ENCODE results near the gene MEIS3.

MEIS3 gene

GRCh38 chr19:47422417-47423163 lies 3.3 kb upstream of the MEIS3 start:
- Histone ChIP-seq H3K27ac (ENCODE audit: low read depth, low read length) (no peak overlapping the region), H3K4me1 (ENCODE audit: control insufficient read depth, insufficient read depth, low read length) (peaks cover 24% of the 10 kb centered on the region), H3K36me3 (ENCODE audit: control insufficient read depth, insufficient read depth, low read length) (no peaks in the 10 kb centered on the region), H3K27me3 (ENCODE audit: control insufficient read depth, insufficient read depth, low read length) (peaks cover 75% of the 10 kb centered on the region), H3K9me3 (ENCODE audit: control insufficient read depth, insufficient read depth, low read length) (no peaks in the 10 kb centered on the region), H3K4me3 (ENCODE audit: low read depth, low read length) (peak overlapping the region; percentile 35), H3K9ac (ENCODE audit: low read depth, low read length) (no peak overlapping the region)

DNA sequence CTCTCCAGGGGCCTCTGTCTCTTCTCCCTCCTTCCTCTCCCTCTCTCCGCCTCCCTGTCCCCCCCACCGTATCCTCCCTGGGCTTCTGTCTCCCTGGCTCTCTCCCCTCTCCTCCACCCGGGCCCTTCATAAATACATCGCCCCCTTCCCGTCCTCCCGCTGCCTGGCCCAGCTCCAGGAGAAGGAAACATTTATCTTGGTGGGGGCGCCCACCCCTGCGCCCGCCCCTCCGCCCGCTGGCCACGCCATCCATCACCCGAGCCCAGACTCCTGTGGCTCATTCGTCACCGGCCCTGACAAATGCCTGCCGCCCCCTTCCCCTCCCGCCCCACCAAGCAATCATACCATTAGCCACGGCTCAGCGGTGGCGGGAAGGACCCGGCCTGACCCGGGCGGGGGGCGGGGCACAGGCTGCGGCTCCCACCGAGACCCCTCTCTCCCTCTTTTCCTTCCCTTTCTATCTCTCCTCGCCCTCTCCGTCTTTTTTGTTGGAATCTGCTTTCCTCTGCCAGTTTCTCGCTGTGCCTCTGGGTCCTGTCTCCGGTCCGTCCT lies 2.6 kb upstream of the MEIS3 start:
- H3K4me1 ChIP-seq (ENCODE audit: control insufficient read depth, insufficient read depth, low read length): peaks cover 26% of the 10 kb centered on the region
- H3K9ac ChIP-seq (ENCODE audit: low read depth, low read length): no peak overlapping the region
- H3K27ac ChIP-seq (ENCODE audit: low read depth, low read length): no peak overlapping the region
- no peaks in the 10 kb centered on the region for H3K9me3 ChIP-seq (ENCODE audit: control insufficient read depth, insufficient read depth, low read length)
- peak overlapping the region; percentile 35 for H3K4me3 ChIP-seq (ENCODE audit: low read depth, low read length)
- H3K36me3 ChIP-seq (ENCODE audit: control insufficient read depth, insufficient read depth, low read length): no peaks in the 10 kb centered on the region
- peaks cover 82% of the 10 kb centered on the region for H3K27me3 ChIP-seq (ENCODE audit: control insufficient read depth, insufficient read depth, low read length)

DNA sequence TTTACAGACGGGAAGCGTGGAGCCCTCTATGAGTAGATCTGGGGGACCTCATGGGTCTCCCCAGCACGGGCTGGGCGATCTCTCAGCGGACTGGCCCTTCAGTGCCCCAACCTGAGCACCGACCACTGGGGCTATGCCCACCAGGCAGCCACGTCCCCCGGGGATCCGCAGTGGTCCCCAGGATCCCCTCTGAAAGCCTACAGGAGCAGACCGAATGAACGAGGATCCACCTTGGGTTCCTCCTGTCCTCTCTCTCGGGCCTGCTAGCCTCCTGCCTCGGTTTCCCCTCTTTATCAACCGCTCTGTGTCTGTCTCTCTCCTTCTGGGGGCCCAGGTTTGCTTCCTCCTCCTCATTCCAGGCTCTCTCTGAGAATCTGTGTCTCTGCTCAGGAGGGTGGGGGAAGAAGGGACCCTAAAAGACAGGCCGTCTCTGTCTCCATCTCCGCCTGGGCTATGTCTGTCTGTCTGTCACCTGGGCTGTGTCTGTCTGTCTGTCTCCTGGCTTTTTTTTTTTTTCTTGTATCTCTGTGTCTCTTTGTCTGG lies 2.0 kb upstream of the MEIS3 start:
- Histone ChIP-seq H3K9ac (ENCODE audit: low read depth, low read length) (no peak overlapping the region), H3K4me1 (ENCODE audit: control insufficient read depth, insufficient read depth, low read length) (peaks cover 26% of the 10 kb centered on the region), H3K9me3 (ENCODE audit: control insufficient read depth, insufficient read depth, low read length) (no peaks in the 10 kb centered on the region), H3K27me3 (ENCODE audit: control insufficient read depth, insufficient read depth, low read length) (peaks cover 84% of the 10 kb centered on the region), H3K4me3 (ENCODE audit: low read depth, low read length) (peak overlapping the region; percentile 45), H3K27ac (ENCODE audit: low read depth, low read length) (no peak overlapping the region), H3K36me3 (ENCODE audit: control insufficient read depth, insufficient read depth, low read length) (no peaks in the 10 kb centered on the region)

- Histone ChIP-seq H3K9me3 (ENCODE audit: control insufficient read depth, insufficient read depth, low read length) (no peaks in the 10 kb centered on the region), H3K4me1 (ENCODE audit: control insufficient read depth, insufficient read depth, low read length) (peaks cover 26% of the 10 kb centered on the region), H3K9ac (ENCODE audit: low read depth, low read length) (no peak overlapping the region), H3K36me3 (ENCODE audit: control insufficient read depth, insufficient read depth, low read length) (no peaks in the 10 kb centered on the region), H3K27ac (ENCODE audit: low read depth, low read length) (no peak overlapping the region), H3K4me3 (ENCODE audit: low read depth, low read length) (peak overlapping the region; percentile 65), H3K27me3 (ENCODE audit: control insufficient read depth, insufficient read depth, low read length) (peaks cover 83% of the 10 kb centered on the region)
Observed at GRCh38 chr19:47419789-47420188, 462 bp upstream of the MEIS3 start.

- Histone ChIP-seq H3K27ac (ENCODE audit: low read depth, low read length) (no peak overlapping the region), H3K27me3 (ENCODE audit: control insufficient read depth, insufficient read depth, low read length) (peaks cover 77% of the 10 kb centered on the region), H3K9ac (ENCODE audit: low read depth, low read length) (no peak overlapping the region)
Observed at GRCh38 chr19:47418692-47419029, 666 bp downstream of the MEIS3 start.

GRCh38 chr19:47417746-47418691 lies 1.3 kb downstream of the MEIS3 start:
- Histone ChIP-seq H3K27me3 (ENCODE audit: control insufficient read depth, insufficient read depth, low read length) (peaks cover 71% of the 10 kb centered on the region), H3K4me3 (ENCODE audit: low read depth, low read length) (peak overlapping the region; percentile 65), H3K27ac (ENCODE audit: low read depth, low read length) (no peak overlapping the region), H3K36me3 (ENCODE audit: control insufficient read depth, insufficient read depth, low read length) (peaks cover 6% of the 10 kb centered on the region; the same call in 1 of the 2 replicates), H3K9ac (ENCODE audit: low read depth, low read length) (no peak overlapping the region), H3K9me3 (ENCODE audit: control insufficient read depth, insufficient read depth, low read length) (no peaks in the 10 kb centered on the region), H3K4me1 (ENCODE audit: control insufficient read depth, insufficient read depth, low read length) (peaks cover 26% of the 10 kb centered on the region)

More at GRCh38 chr19:47418692-47419029, 666 bp downstream of the MEIS3 start:
- Histone ChIP-seq H3K4me3 (ENCODE audit: low read depth, low read length) (peak overlapping the region; percentile 65), H3K36me3 (ENCODE audit: control insufficient read depth, insufficient read depth, low read length) (peaks cover 6% of the 10 kb centered on the region; the same call in 1 of the 2 replicates), H3K4me1 (ENCODE audit: control insufficient read depth, insufficient read depth, low read length) (peaks cover 26% of the 10 kb centered on the region), H3K9me3 (ENCODE audit: control insufficient read depth, insufficient read depth, low read length) (no peaks in the 10 kb centered on the region)

DNA sequence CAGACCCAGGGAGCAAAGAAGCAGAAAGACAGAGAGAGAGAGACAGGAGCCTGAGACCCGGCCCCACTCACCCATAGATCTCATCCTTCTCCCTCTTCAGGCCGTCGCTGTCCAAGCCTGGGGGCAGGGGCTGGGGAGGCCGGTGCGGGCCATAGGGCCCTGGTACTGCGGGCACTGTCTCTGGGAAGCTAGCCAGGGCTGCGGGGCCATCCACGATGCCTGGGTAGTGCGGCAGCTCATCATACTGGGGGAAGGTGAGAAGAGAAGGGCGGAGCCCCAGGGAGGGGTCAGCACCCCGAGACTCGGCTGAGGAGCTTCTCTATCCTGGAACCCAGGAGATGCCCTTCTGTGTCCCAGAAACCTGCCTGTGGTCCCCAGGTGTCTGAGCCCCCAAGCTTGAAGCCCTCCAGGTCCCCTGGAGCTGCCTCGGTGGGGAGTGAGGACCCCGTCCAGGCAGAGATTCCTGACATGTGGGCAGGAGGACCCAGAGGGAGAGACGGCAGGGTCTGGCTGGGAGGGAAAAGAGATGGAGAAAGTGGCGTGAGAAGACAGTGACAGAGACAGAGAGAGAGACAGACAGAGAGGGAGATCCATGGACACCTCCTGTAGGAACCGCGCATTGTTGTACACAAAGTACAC lies 2.1 kb downstream of the MEIS3 start:
- H3K4me3 ChIP-seq (ENCODE audit: low read depth, low read length): peak overlapping the region; percentile 65

DNA sequence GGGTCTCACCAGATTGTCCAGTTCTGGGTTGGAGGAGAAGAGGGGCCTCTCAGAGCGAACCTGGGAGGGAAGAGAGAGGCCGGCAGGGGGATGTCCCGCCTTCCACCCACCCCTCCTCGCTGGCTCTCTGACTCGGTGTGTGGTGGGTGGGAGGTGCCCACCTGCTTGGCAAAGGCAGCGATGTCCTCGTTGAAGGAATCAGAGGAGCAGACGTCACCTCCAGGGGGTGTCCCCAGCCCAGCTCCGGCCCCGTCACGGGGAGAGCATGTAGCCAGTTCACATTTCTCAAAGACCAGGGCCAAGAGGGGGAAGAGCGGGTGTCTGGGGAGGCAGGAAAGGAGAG lies 2.7 kb downstream of the MEIS3 start:
- H3K4me3 ChIP-seq (ENCODE audit: low read depth, low read length): 0 out of 2 replicates have a peak overlapping the region, but pooled peaks have one; percentile 65
- no peaks in the 10 kb centered on the region for H3K9me3 ChIP-seq (ENCODE audit: control insufficient read depth, insufficient read depth, low read length)
- peaks cover 57% of the 10 kb centered on the region for H3K27me3 ChIP-seq (ENCODE audit: control insufficient read depth, insufficient read depth, low read length)
- H3K4me1 ChIP-seq (ENCODE audit: control insufficient read depth, insufficient read depth, low read length): peaks cover 22% of the 10 kb centered on the region
- peaks cover 6% of the 10 kb centered on the region; the same call in 1 of the 2 replicates for H3K36me3 ChIP-seq (ENCODE audit: control insufficient read depth, insufficient read depth, low read length)
- no peak overlapping the region for H3K27ac ChIP-seq (ENCODE audit: low read depth, low read length)
- no peak overlapping the region for H3K9ac ChIP-seq (ENCODE audit: low read depth, low read length)

More for the DNA sequence above, 2.1 kb downstream of the MEIS3 start:
- peaks cover 63% of the 10 kb centered on the region for H3K27me3 ChIP-seq (ENCODE audit: control insufficient read depth, insufficient read depth, low read length)
- H3K4me1 ChIP-seq (ENCODE audit: control insufficient read depth, insufficient read depth, low read length): peaks cover 23% of the 10 kb centered on the region
- no peaks in the 10 kb centered on the region for H3K9me3 ChIP-seq (ENCODE audit: control insufficient read depth, insufficient read depth, low read length)
- no peak overlapping the region for H3K9ac ChIP-seq (ENCODE audit: low read depth, low read length)
- no peak overlapping the region for H3K27ac ChIP-seq (ENCODE audit: low read depth, low read length)
- peaks cover 6% of the 10 kb centered on the region; the same call in 1 of the 2 replicates for H3K36me3 ChIP-seq (ENCODE audit: control insufficient read depth, insufficient read depth, low read length)

DNA sequence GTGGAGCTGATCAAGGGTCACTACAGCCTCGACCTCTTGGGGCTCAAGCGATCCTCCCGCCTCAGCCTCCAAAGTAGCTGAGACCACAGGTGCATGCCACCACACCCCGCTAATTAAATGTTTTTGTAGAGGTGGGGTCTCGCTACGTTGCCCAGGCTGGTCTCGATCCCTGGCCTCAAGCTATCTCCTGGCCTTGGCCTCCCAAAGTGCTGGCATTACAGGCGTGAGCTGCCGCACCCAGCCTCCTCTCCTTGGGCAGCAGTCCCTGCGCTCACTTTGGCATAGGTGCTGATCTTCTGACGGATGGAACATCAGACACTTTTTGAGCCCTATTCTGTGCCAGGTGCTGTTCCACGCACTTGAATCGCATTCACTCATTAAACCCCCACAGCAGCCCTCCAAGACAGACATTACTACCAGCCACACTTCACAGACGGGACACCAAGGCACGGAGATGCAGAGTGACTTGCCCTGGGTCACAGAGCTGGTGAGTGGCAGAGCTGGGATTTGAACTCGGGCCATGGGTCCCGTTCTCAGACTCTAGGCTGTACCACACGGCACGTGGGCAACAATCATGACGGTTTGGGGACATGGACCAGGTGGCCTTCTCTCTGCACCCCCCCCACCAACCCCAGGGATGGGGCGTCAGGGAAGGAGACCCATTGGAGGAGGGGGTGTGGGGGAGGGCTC lies 3.2 kb downstream of the MEIS3 start:
- peaks cover 6% of the 10 kb centered on the region; the same call in 1 of the 2 replicates for H3K36me3 ChIP-seq (ENCODE audit: control insufficient read depth, insufficient read depth, low read length)
- H3K4me1 ChIP-seq (ENCODE audit: control insufficient read depth, insufficient read depth, low read length): peaks cover 16% of the 10 kb centered on the region
- H3K27me3 ChIP-seq (ENCODE audit: control insufficient read depth, insufficient read depth, low read length): peaks cover 51% of the 10 kb centered on the region
- no peak overlapping the region for H3K9ac ChIP-seq (ENCODE audit: low read depth, low read length)
- no peak overlapping the region for H3K27ac ChIP-seq (ENCODE audit: low read depth, low read length)
- H3K4me3 ChIP-seq (ENCODE audit: low read depth, low read length): no peak overlapping the region
- H3K9me3 ChIP-seq (ENCODE audit: control insufficient read depth, insufficient read depth, low read length): no peaks in the 10 kb centered on the region

DNA sequence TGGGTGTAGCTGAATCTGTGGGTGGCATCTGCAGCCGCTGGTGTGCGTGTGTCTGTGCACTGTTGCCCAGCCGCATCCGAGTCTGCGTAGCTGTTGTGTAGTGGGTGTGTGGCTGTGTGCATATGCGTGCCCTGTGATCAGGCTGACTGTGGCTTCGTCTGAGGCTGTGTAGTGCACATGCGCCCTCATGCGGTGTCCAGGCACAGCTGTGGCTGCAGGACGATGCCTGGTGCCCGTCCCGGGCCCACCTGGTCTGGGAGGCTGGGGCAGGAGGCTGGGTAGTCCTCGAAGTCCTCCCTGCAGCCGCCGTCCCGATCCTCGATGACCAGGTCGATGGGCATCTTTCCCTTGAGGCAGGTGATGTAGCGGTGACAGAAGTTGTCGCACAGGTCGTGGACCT lies 4.9 kb downstream of the MEIS3 start:
- Histone ChIP-seq H3K4me1 (ENCODE audit: control insufficient read depth, insufficient read depth, low read length) (peaks cover 9% of the 10 kb centered on the region), H3K9me3 (ENCODE audit: control insufficient read depth, insufficient read depth, low read length) (no peaks in the 10 kb centered on the region), H3K36me3 (ENCODE audit: control insufficient read depth, insufficient read depth, low read length) (peaks cover 6% of the 10 kb centered on the region; the same call in 1 of the 2 replicates), H3K27ac (ENCODE audit: low read depth, low read length) (no peak overlapping the region), H3K4me3 (ENCODE audit: low read depth, low read length) (no peak overlapping the region), H3K9ac (ENCODE audit: low read depth, low read length) (no peak overlapping the region), H3K27me3 (ENCODE audit: control insufficient read depth, insufficient read depth, low read length) (peaks cover 35% of the 10 kb centered on the region)
